Stimulated activated memory B cell treated with anti-CD40 and anti-IgM and Interleukin-4, amounts not matched to agents 10 μg/mL and 1 μg/mL and 100 μg/mL, for 72 hours (primary cell): ENCODE results near the gene PAX9.

ENCODE experiments used
- ATAC-seq: fragments of 150-1000 bp; cut with Tn5 transposase; 2 replicates; pipeline ENCODE4 v1.10.0; 2021
- H3K27ac Mint-ChIP-seq: one replicate; pipeline ENCODE4 v1.8.0; 2022; ENCODE audit warnings: mild to moderate bottlenecking, mixed read lengths
- H3K27me3 Mint-ChIP-seq: one replicate; pipeline ENCODE4 v1.8.0; 2022; ENCODE audit warnings: mixed read lengths
- H3K36me3 Mint-ChIP-seq: one replicate; pipeline ENCODE4 v1.8.0; 2022; ENCODE audit warnings: mixed read lengths
- H3K4me1 Mint-ChIP-seq: one replicate; pipeline ENCODE4 v1.8.0; 2022; ENCODE audit warnings: mixed read lengths
- H3K4me3 Mint-ChIP-seq: one replicate; pipeline ENCODE4 v1.8.0; 2022; ENCODE audit warnings: mild to moderate bottlenecking, moderate library complexity, mixed read lengths
- H3K9me3 Mint-ChIP-seq: one replicate; pipeline ENCODE4 v1.8.0; 2022; ENCODE audit warnings: mixed read lengths

Gene PAX9

GRCh38 chr14:36660736-36661505, 739 bp upstream of the PAX9 start:
- peaks cover 96% of the 10 kb centered on the region for H3K27me3 Mint-ChIP-seq
- H3K9me3 Mint-ChIP-seq: peaks cover 2% of the 10 kb centered on the region
- no peaks in the 10 kb centered on the region for H3K36me3 Mint-ChIP-seq
- H3K4me1 Mint-ChIP-seq: peaks cover 20% of the 10 kb centered on the region
- no peak overlapping the region for H3K4me3 Mint-ChIP-seq
- ATAC-seq: no peak
- H3K27ac Mint-ChIP-seq: no peak overlapping the region

DNA sequence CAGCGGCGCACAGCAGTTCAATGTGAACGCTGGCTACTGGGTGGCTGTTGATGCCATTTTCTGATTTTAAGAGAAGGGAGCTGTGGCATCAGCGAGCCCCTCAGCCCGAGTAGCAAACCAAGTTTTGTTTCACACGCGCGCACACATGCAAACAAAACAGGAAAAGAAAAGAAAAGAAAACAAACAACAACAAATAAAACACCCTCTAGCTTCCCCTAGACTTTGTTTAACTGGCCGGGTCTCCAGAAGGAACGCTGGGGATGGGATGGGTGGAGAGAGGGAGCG, 540 bp downstream of the PAX9 start:
- H3K27me3 Mint-ChIP-seq: peaks cover 92% of the 10 kb centered on the region
- peaks cover 2% of the 10 kb centered on the region for H3K9me3 Mint-ChIP-seq
- ATAC-seq: no peak
- no peaks in the 10 kb centered on the region for H3K36me3 Mint-ChIP-seq
- peaks cover 20% of the 10 kb centered on the region for H3K4me1 Mint-ChIP-seq
- no peak overlapping the region for H3K4me3 Mint-ChIP-seq
- no peak overlapping the region for H3K27ac Mint-ChIP-seq

DNA sequence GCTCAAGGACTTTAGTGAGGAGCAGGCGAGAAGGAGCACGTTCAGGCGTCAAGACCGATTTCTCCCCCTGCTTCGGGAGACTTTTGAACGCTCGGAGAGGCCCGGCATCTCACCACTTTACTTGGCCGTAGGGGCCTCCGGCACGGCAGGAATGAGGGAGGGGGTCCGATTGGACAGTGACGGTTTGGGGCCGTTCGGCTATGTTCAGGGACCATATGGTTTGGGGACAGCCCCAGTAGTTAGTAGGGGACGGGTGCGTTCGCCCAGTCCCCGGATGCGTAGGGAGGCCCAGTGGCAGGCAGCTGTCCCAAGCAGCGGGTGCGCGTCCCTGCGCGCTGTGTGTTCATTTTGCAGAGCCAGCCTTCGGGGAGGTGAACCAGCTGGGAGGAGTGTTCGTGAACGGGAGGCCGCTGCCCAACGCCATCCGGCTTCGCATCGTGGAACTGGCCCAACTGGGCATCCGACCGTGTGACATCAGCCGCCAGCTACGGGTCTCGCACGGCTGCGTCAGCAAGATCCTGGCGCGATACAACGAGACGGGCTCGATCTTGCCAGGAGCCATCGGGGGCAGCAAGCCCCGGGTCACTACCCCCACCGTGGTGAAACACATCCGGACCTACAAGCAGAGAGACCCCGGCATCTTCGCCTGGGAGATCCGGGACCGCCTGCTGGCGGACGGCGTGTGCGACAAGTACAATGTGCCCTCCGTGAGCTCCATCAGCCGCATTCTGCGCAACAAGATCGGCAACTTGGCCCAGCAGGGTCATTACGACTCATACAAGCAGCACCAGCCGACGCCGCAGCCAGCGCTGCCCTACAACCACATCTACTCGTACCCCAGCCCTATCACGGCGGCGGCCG, 1.1 kb downstream of the PAX9 start:
- Mint-ChIP-seq H3K4me3 (no peak overlapping the region), H3K36me3 (no peaks in the 10 kb centered on the region), H3K4me1 (peaks cover 20% of the 10 kb centered on the region), H3K27me3 (peaks cover 92% of the 10 kb centered on the region), H3K9me3 (peaks cover 2% of the 10 kb centered on the region), H3K27ac (no peak overlapping the region)
- no peak for ATAC-seq

GRCh38 chr14:36663404-36664321, 2.0 kb downstream of the PAX9 start:
- Mint-ChIP-seq H3K27ac (no peak overlapping the region), H3K4me1 (peaks cover 20% of the 10 kb centered on the region), H3K9me3 (peaks cover 2% of the 10 kb centered on the region), H3K4me3 (peak overlapping the region; percentile 41), H3K27me3 (peaks cover 85% of the 10 kb centered on the region), H3K36me3 (no peaks in the 10 kb centered on the region)
- no peak for ATAC-seq

DNA sequence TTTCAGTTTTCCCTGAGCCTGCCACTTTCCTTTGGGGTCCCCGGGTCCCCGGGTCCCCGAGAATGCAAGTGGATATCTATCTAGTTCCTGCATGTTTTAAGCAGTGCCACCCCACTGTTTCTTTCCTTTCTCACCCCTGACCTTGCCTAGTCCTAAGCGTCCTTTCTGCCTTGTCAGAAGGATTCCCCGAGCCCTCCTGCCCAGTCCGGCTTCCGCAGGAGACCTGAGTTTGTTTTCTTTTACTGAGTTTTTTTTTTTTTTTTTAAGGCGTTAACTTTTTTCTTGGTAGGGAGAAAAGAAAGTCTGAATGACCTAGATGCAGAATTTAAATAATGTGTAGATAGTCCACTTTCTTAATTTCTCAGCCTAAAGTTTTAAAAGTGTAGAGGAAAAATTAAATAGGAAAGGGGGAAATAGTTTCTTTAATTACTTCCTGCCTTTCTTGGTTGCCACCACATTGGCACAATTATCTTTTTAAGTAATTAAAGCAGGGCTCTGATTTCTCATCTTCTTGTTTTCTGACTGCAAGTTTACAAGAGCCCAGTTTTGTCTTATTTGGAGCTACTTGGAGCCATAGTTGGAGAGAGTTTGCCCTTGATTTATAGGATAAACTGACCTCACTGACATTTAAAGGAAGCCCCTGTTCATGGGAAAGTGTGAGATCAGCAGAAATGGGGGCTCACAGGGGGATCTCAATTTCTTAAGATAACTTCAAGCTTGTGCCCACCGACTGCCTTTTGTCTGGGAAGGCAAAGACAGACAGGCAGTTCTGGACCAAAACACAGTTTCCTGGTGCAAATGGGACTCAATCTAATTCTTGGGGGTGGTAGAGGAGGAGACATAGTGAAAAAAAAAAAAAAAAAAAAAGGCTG, 2.9 kb downstream of the PAX9 start:
- Mint-ChIP-seq H3K4me3 (no peak overlapping the region), H3K27me3 (peaks cover 76% of the 10 kb centered on the region), H3K27ac (no peak overlapping the region), H3K36me3 (no peaks in the 10 kb centered on the region), H3K9me3 (peaks cover 2% of the 10 kb centered on the region), H3K4me1 (peaks cover 20% of the 10 kb centered on the region)
- no peak for ATAC-seq

GRCh38 chr14:36665887-36666415, 4.3 kb downstream of the PAX9 start:
- Mint-ChIP-seq H3K36me3 (no peaks in the 10 kb centered on the region), H3K9me3 (peaks cover 2% of the 10 kb centered on the region), H3K4me1 (peaks cover 20% of the 10 kb centered on the region), H3K4me3 (no peak overlapping the region), H3K27ac (no peak overlapping the region), H3K27me3 (peaks cover 62% of the 10 kb centered on the region)
- ATAC-seq: no peak

- Mint-ChIP-seq H3K9me3 (peaks cover 2% of the 10 kb centered on the region), H3K27me3 (peaks cover 56% of the 10 kb centered on the region), H3K4me1 (peaks cover 14% of the 10 kb centered on the region), H3K4me3 (no peak overlapping the region), H3K36me3 (no peaks in the 10 kb centered on the region), H3K27ac (no peak overlapping the region)
- no peak for ATAC-seq
Measured at GRCh38 chr14:36666416-36667206, 5.0 kb downstream of the PAX9 start.

DNA sequence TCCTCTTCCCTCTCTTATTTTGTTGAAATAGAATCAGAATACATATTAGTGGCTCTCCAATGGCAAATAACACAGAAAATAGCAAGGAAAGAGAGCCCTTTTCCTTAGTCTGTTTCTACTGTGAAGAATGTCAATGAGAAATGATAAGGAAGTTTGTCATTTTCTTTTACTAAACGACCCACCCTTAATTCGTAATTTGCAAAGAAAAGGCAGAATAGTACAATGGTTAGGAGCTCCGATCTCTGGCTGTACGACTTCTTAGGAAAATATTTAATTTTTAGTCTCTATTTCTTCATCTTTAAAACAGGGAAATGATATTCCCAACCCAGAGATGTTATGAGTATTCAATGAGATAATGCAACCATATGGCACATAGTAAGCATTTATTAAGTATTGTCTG, 6.0 kb downstream of the PAX9 start:
- Mint-ChIP-seq H3K4me1 (peaks cover 13% of the 10 kb centered on the region), H3K9me3 (peaks cover 2% of the 10 kb centered on the region), H3K27ac (no peak overlapping the region), H3K4me3 (no peak overlapping the region), H3K36me3 (no peaks in the 10 kb centered on the region), H3K27me3 (peaks cover 45% of the 10 kb centered on the region)
- no peak for ATAC-seq

DNA sequence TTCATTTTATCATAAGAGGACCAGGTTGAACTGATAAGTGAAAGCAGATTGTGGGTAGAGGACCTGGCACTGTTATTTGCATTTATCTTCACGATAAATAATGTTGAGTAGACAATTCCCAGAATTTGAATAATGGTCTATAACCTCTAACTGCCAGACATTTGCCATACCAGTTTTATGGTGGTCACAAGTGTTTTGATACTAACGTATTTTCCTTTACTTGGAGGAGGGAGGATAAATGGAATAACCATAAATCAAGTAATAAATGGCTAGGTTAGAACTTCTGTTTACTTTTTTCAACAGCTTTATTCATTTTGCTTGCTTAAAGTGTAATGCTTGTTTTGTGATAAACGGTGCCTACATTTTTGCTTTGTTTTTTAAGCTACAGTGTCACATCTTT, 9.5 kb downstream of the PAX9 start:
- Mint-ChIP-seq H3K27me3 (peaks cover 15% of the 10 kb centered on the region), H3K27ac (no peak overlapping the region), H3K4me3 (no peak overlapping the region), H3K36me3 (no peaks in the 10 kb centered on the region), H3K9me3 (no peaks in the 10 kb centered on the region), H3K4me1 (no peaks in the 10 kb centered on the region)
- ATAC-seq: no peak

DNA sequence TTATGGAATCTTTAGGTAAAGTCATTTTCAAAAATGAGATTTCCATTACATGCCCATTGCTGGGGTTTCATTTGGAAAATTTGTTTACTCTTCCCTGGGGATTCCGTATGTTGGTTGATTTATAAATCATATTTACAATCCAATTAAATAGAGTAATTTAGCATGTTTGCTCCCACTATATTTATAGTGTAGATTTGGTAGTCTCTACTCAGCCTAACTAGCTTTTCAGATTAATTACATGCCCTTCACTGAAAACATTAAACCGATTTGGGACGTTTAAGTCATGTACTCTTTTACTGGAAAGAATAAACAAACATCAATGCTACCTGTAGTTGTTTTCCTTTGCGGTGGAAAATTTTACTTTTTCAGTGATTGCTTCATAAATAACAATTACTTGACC, 10.4 kb downstream of the PAX9 start:
- Mint-ChIP-seq H3K27ac (no peak overlapping the region), H3K4me1 (no peaks in the 10 kb centered on the region), H3K27me3 (peaks cover 9% of the 10 kb centered on the region), H3K4me3 (no peak overlapping the region), H3K36me3 (no peaks in the 10 kb centered on the region), H3K9me3 (no peaks in the 10 kb centered on the region)
- ATAC-seq: no peak

- Mint-ChIP-seq H3K4me3 (no peak overlapping the region), H3K27me3 (no peaks in the 10 kb centered on the region), H3K36me3 (no peaks in the 10 kb centered on the region)
Measured at GRCh38 chr14:36674659-36675058, 13.0 kb downstream of the PAX9 start.

GRCh38 chr14:36675581-36675980, 13.9 kb downstream of the PAX9 start:
- ATAC-seq: no peak
- H3K27ac Mint-ChIP-seq: no peak overlapping the region
- H3K9me3 Mint-ChIP-seq: no peaks in the 10 kb centered on the region
- H3K36me3 Mint-ChIP-seq: no peaks in the 10 kb centered on the region
- no peaks in the 10 kb centered on the region for H3K27me3 Mint-ChIP-seq
- H3K4me1 Mint-ChIP-seq: no peaks in the 10 kb centered on the region
- H3K4me3 Mint-ChIP-seq: no peak overlapping the region

More at GRCh38 chr14:36674659-36675058, 13.0 kb downstream of the PAX9 start:
- no peak for ATAC-seq
- Mint-ChIP-seq H3K27ac (no peak overlapping the region), H3K4me1 (no peaks in the 10 kb centered on the region), H3K9me3 (no peaks in the 10 kb centered on the region)

DNA sequence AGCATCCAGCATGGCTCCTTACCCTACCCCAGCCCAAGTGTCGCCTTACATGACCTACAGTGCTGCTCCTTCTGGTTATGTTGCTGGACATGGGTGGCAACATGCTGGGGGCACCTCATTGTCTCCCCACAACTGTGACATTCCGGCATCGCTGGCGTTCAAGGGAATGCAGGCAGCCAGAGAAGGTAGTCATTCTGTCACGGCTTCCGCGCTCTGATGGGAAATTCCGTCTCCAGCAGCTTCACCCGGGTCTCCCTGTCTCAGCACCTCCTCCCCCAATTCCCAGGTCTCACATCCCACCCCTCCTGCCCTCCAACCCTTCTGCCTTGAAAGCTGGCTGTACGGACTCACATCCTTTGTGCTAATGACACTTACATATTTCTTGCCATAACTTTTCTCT, 14.6 kb downstream of the PAX9 start:
- H3K4me1 Mint-ChIP-seq: no peaks in the 10 kb centered on the region
- H3K36me3 Mint-ChIP-seq: no peaks in the 10 kb centered on the region
- H3K27me3 Mint-ChIP-seq: no peaks in the 10 kb centered on the region
- no peak overlapping the region for H3K27ac Mint-ChIP-seq
- no peaks in the 10 kb centered on the region for H3K9me3 Mint-ChIP-seq
- H3K4me3 Mint-ChIP-seq: no peak overlapping the region
- no peak for ATAC-seq

GRCh38 chr14:36682338-36682737, 20.7 kb downstream of the PAX9 start:
- Mint-ChIP-seq H3K9me3 (no peaks in the 10 kb centered on the region), H3K4me3 (no peak overlapping the region), H3K4me1 (no peaks in the 10 kb centered on the region), H3K27ac (no peak overlapping the region), H3K36me3 (no peaks in the 10 kb centered on the region), H3K27me3 (no peaks in the 10 kb centered on the region)
- no peak for ATAC-seq
